PFSK-1 (cell line): Measurements from ENCODE around the gene MRPS15.

ENCODE experiments used
- POLR2AphosphoS5 ChIP-seq: IDR thresholded peaks from 2 replicates; pipeline ENCODE4 v1.6.1; 2012; ENCODE audit warnings: low read depth, mild to moderate bottlenecking, control low read depth, low read length, moderate library complexity
- SIN3A ChIP-seq: IDR thresholded peaks from 2 replicates; pipeline ENCODE4 v1.6.1; 2012; ENCODE audit warnings: mild to moderate bottlenecking, low read length, moderate library complexity, borderline replicate concordance; ENCODE audit not compliant: insufficient read depth
- TAF1 ChIP-seq: IDR thresholded peaks from 2 replicates; pipeline ENCODE4 v1.6.1; 2012; ENCODE audit warnings: low read length, control low read depth, borderline replicate concordance; ENCODE audit not compliant: insufficient read depth
- TF ChIP-seq, protein P1 (sequence below), 2 experiments: IDR thresholded peaks; 2 replicates each; pipeline versions ENCODE4 v1.6.1 to v1.8.0; 2011 to 2012; ENCODE audit warnings: low read depth in 2 of 2, low read length in 2 of 2, control low read depth in 1 of 2, inconsistent platforms in 1 of 2, mild to moderate bottlenecking in 1 of 2, moderate library complexity in 1 of 2; ENCODE audit not compliant: insufficient read depth in 1 of 2

DNA sequence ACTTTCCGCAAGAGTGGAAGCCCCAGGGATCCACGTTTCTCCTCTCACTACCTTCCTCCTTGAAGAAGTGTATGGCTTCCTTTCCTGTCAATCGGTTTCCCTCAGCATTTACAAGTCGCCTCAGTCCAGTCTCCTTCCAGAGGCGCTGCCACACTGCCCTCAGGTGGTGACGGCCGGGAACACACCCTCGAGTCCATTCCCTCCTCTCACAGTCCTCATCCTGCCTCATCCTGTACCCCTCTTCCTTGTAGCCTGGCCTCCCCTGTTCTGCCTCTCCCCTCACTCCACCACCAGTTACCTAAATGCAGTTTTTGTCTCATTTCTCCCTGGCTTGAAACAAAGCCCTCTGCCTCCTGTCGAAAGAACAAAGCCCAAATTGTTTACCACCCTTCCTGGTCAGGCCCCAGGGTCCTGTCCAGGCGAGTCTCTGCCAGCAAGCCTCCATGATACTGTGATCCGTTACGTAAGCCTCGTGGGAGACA is 43.3 kb downstream of the MRPS15 start:
- no peak for TF ChIP-seq POLR2AphosphoS5
- TF ChIP-seq SIN3A = no peak
- TF ChIP-seq, protein P1, sequence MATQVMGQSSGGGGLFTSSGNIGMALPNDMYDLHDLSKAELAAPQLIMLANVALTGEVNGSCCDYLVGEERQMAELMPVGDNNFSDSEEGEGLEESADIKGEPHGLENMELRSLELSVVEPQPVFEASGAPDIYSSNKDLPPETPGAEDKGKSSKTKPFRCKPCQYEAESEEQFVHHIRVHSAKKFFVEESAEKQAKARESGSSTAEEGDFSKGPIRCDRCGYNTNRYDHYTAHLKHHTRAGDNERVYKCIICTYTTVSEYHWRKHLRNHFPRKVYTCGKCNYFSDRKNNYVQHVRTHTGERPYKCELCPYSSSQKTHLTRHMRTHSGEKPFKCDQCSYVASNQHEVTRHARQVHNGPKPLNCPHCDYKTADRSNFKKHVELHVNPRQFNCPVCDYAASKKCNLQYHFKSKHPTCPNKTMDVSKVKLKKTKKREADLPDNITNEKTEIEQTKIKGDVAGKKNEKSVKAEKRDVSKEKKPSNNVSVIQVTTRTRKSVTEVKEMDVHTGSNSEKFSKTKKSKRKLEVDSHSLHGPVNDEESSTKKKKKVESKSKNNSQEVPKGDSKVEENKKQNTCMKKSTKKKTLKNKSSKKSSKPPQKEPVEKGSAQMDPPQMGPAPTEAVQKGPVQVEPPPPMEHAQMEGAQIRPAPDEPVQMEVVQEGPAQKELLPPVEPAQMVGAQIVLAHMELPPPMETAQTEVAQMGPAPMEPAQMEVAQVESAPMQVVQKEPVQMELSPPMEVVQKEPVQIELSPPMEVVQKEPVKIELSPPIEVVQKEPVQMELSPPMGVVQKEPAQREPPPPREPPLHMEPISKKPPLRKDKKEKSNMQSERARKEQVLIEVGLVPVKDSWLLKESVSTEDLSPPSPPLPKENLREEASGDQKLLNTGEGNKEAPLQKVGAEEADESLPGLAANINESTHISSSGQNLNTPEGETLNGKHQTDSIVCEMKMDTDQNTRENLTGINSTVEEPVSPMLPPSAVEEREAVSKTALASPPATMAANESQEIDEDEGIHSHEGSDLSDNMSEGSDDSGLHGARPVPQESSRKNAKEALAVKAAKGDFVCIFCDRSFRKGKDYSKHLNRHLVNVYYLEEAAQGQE (IDR thresholded peaks at IDR 0.05; ENCODE audit: insufficient read depth in 1 of 2, low read depth in 2 of 2, low read length in 2 of 2) = no peak
- TF ChIP-seq TAF1 = no peak
